ENCODE measurements around the gene TTC39A.

- no peak for TF ChIP-seq CTCF (IDR thresholded peaks at IDR 0.05)
- TF ChIP-seq POLR2AphosphoS5 (IDR thresholded peaks at IDR 0.05; ENCODE audit: low read depth, low read length), result no peak
- no peak for TF ChIP-seq REST (IDR thresholded peaks at IDR 0.05; ENCODE audit: insufficient read depth in 1 of 2, low read depth in 2 of 2, low read length in 1 of 2)
- TF ChIP-seq SIN3A (IDR thresholded peaks at IDR 0.05; ENCODE audit: borderline replicate concordance, insufficient read depth, low read depth, low read length), result no peak
These were observed 89.2 kb downstream of the TTC39A start for GRCh38 chr1:51241119-51241518.

Data from Panc1 (cell line).